Thyroid gland (tissue), 4 donors: Measurements from ENCODE around the gene MCM10.

Experiments used
- CTCF ChIP-seq, 6 experiments: fragments of 200-600 bp in 3 of 6; fragments of 450-650 bp in 3 of 6; sonication (generic) in 3 of 6; IDR thresholded peaks; one replicate each; pipeline ENCODE4 v1.5.1; 2016 to 2019; ENCODE audit warnings: antibody characterized with exemption in 6 of 6, mild to moderate bottlenecking in 2 of 6, inconsistent platforms in 1 of 6, moderate library complexity in 1 of 6
- POLR2A ChIP-seq, 2 donors: fragments of 450-650 bp; IDR thresholded peaks; one replicate each; pipeline ENCODE4 v1.6.1; 2017; ENCODE audit warnings: antibody characterized with exemption in 2 of 2, mild to moderate bottlenecking in 2 of 2, moderate library complexity in 1 of 2

GRCh38 chr10:13139676-13140075 lies 21.7 kb upstream of the MCM10 start:
- TF ChIP-seq CTCF (IDR thresholded peaks at IDR 0.05): no peak
- TF ChIP-seq POLR2A (IDR thresholded peaks at IDR 0.05): no peak
